ENCODE data around the gene PTPRE. TPM values are rescaled to one million over a fixed set of nuclear protein-coding genes. Genes with fewer than 3 reads are reported as not detected.

Gene PTPRE
- total RNA-seq, 1 donor from 2014 or later: 5.4 TPM

DNA sequence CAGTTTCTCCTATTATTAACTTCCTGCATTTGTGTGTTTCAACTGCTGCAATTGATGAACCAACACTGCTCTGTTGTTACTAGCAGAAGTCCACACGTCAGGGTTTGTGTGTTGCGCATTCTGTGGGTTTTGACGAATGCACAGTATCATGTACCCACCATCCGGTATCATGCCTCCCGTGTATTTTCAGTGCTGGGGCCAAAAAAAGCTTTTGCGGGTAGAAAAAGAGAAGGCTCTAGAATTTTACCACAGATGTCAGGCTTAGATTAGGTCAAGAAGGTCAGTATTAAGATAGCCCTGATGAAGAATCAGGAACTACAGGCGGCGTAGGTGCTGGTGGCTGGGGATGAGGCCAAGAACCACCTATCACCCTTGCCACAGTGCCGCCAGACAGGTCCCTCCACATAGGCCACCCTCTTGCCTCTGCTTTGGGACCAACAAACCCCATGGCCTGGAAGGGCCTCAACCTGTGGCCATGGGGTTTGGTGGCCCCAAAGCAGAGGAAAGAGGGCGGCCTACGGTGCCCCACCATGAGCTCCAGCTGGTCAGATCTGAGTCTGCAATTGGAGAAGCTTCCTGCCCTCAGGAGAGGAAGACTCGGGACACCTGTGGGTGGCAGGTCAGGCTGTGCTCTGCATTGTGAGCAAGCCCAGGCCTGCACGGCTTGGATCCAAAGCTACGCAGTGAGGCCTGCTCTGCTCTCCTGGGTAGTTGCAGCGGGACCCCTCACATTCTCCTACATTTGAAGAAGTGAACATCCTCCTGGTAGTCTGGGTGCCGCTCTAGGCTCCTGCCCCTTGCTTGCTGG, 147.5 kb downstream of the PTPRE start:
- no peak for TF ChIP-seq CTCF (conservative IDR thresholded peaks at IDR 0.05; ENCODE audit: low read depth, low read length)
- no peak overlapping the region for H3K4me3 ChIP-seq (ENCODE audit: low read depth, low read length)
- no peak for DNase-seq (ENCODE audit: low read depth)

DNA sequence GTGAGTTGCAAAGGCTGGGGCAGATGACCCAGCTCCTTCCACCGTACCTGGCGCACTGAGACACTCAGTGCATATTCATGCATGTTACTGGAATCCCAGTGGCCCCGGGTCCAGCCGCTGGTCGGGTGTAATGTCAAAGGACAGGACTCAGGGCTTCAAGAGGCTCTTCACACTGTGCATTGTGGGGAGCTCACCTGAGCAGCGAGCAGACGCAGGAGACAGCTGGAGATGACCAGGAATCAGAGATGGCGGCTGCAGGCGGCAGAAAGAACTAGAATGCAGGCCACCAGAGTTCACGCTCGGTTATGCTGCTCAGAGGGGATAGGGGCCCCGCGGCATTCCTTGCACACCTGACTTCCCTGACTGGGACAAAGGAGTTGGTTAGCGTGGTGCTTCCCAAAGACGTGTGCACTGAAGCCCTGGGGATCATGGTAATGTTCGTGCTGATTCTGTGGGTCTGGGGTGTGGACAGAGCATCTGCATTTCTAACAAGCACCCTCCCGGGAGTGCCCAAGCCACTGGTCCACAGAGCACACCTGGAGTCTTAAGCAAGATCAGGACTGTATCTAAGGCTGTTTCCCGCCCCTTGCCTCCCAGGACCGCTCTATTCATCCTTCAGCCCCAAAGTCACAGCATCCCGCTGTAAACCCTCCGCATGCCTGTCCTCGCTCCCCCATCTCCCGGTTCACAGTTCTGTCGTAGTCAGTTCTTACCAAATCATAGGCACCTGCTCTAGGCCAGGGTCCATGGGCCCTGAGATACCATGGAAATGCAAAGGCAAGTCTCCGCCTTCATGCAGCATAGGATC, 148.4 kb downstream of the PTPRE start:
- no peak overlapping the region for H3K4me3 ChIP-seq (ENCODE audit: low read depth, low read length)
- TF ChIP-seq CTCF (conservative IDR thresholded peaks at IDR 0.05; ENCODE audit: low read depth, low read length): no peak
- no peak for DNase-seq (ENCODE audit: low read depth)

DNA sequence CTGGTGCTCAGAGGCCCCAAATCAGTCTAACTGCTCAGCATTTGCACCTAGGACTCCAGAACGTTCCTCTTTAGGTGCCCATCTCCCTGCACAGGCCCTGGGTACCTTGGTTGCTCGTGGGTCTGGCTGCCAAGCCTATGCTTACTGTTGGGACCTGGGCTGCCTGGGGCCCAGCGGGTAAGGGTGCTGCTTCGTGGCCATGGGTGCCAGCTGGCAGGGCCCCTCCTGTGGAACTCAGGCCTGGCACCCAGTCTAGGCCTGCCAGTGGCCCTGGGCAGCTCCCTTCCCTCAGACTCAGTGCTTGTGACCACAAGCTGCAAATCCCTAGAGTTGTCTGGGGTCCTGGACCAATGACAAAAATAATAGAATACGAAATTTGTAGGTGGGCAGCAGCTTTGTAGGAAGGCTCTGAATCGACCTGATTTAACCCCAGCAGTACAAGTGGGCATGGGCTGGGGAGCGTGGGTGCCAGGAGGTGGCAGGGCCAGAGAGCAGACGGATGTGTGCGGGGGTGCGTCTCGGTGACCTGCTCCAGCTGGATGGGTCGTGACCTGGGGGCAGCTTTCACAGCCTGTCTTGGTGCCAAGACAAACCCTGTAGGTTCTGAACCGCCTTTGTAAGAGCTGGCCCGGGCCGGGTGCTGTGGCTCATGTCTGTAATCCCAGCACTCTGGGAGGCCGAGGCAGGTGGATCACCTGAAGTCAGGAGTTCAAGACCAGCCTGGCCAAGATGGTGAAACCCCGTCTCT, 149.6 kb downstream of the PTPRE start:
- H3K4me3 ChIP-seq (ENCODE audit: low read depth, low read length): no peak overlapping the region
- no peak for TF ChIP-seq CTCF (conservative IDR thresholded peaks at IDR 0.05; ENCODE audit: low read depth, low read length)

GRCh38 chr10:128058106-128058749, 151.3 kb downstream of the PTPRE start:
- no peak for TF ChIP-seq CTCF (conservative IDR thresholded peaks at IDR 0.05; ENCODE audit: low read depth, low read length)
- no peak overlapping the region for H3K4me3 ChIP-seq (ENCODE audit: low read depth, low read length)
- DNase-seq (ENCODE audit: low read depth): no peak

More for the DNA sequence above, 149.6 kb downstream of the PTPRE start:
- no peak for DNase-seq (ENCODE audit: low read depth)

- no peak overlapping the region for H3K4me3 ChIP-seq (ENCODE audit: low read depth, low read length)
- DNase-seq (ENCODE audit: low read depth): no peak
- no peak for TF ChIP-seq CTCF (conservative IDR thresholded peaks at IDR 0.05; ENCODE audit: low read depth, low read length)
Observed at GRCh38 chr10:128058750-128059134, 151.8 kb downstream of the PTPRE start.

DNA sequence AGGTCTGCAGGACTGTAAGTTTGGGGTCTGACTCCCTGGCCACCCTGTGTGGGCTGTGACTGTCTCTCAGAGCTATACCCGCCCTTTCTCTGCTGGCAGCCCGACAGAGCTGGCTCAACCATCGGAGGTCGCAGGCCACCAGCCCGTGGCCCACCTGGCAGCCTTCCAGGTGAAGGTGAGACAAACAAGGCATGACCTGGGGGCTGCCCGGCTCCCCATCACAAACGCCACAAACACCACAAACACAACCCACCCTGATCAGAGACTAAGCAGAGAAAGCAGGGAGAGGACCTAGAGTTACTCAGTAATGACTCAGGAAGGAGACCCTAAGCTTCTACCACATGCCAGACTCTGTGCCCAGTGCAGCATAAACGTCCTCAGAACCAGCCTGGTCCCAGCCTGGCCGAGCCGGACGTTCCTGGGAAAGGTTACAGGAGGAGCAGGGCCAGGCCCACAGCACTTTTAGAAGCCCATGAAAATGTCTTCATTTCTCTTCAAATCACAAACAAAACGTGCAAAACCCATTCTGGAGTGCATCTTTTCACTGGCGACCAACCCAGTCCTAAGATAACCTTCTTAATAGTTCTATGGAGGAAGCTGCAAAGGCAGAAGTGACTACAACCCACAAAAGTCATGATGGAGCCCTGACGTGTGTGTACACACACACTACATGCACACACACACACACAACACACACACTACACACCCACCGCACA, 152.5 kb downstream of the PTPRE start:
- H3K4me3 ChIP-seq (ENCODE audit: low read depth, low read length): no peak overlapping the region
- no peak for TF ChIP-seq CTCF (conservative IDR thresholded peaks at IDR 0.05; ENCODE audit: low read depth, low read length)
- no peak for DNase-seq (ENCODE audit: low read depth)
